Gastrocnemius medialis (tissue), 4 donors: ENCODE data around the gene SLC25A36. TPM values are rescaled to one million over a fixed set of nuclear protein-coding genes. Genes with fewer than 3 reads are reported as not detected.
"Not testable (repeated sequence)": the region's sequence is repeated elsewhere in the genome, so short reads cannot be mapped to it uniquely, and the experiment has no call there.

Source experiments
- ATAC-seq, 2 donors: fragments of 150-250 bp; one replicate each; pipeline ENCODE4 v1.9.1; 2016
- DNase-seq, 2 donors: peaks; one replicate each; pipeline ENCODE4 v3.0.0-alpha.2; 2019
- H3K27ac ChIP-seq, 4 donors: fragments of 200-600 bp; sonication (generic); 1 replicate in 1 of 4; 2 replicates in 3 of 4; pipeline ENCODE4 v1.5.1; 2016 to 2018; ENCODE audit warnings: mild to moderate bottlenecking in 2 of 4, moderate library complexity in 1 of 4
- H3K27me3 ChIP-seq, 3 donors: fragments of 200-600 bp; sonication (generic) in 2 of 3; 1 replicate in 1 of 3; 2 replicates in 2 of 3; pipeline versions ENCODE4 v1.5.1 to v1.6.0; 2016 to 2019; ENCODE audit warnings: mild to moderate bottlenecking in 1 of 3, moderate library complexity in 1 of 3
- H3K36me3 ChIP-seq, 2 donors: fragments of 200-600 bp; sonication (generic) in 1 of 2; one replicate each; pipeline ENCODE4 v1.5.1; 2017 to 2018
- H3K4me1 ChIP-seq, 2 donors: fragments of 200-600 bp; sonication (generic) in 1 of 2; one replicate each; pipeline ENCODE4 v1.5.1; 2016 to 2017; ENCODE audit warnings: mild to moderate bottlenecking in 2 of 2
- H3K4me3 ChIP-seq, 4 donors: fragments of 200-600 bp; sonication (generic) in 3 of 4; 1 replicate in 1 of 4; 2 replicates in 3 of 4; pipeline ENCODE4 v1.5.1; 2016 to 2019; ENCODE audit warnings: mild to moderate bottlenecking in 2 of 4
- H3K9me3 ChIP-seq, 3 donors: fragments of 200-600 bp; sonication (generic) in 2 of 3; 1 replicate in 1 of 3; 2 replicates in 2 of 3; pipeline ENCODE4 v1.5.1; 2016 to 2019
- POLR2A ChIP-seq, 2 donors: fragments of 450-650 bp; IDR thresholded peaks; one replicate each; pipeline ENCODE4 v1.6.1; 2017; ENCODE audit warnings: antibody characterized with exemption in 2 of 2, mild to moderate bottlenecking in 2 of 2, moderate library complexity in 2 of 2
- in situ Hi-C, 4 donors: fragments of 200-750 bp; cut with MboI; loops; one replicate each; pipeline versions ENCODE4 v1.15.0 to v1.8.0; 2017; ENCODE audit warnings: low sequenced_read_pairs in 4 of 4
- intact Hi-C: fragments of 100-400 bp; cut with DNase I; formaldehyde crosslinking; loops from one replicate; pipeline ENCODE4 v1.15.1; 2023; ENCODE audit warnings: low total_unique reads
- total RNA-seq, 4 donors: library from RNA; depleted of rRNA; stranded (reverse); fragments of >200 nt; gene quantifications; one replicate each; pipeline versions ENCODE4 v1.1.0 to v1.2.3, GENCODE V29; 2016
- TF ChIP-seq, protein P1 (sequence below), 5 experiments: fragments of 450-650 bp in 3 of 5; fragments of 200-600 bp in 2 of 5; sonication (generic) in 2 of 5; IDR thresholded peaks in 4 of 5; conservative IDR thresholded peaks in 1 of 5; 1 replicate in 4 of 5; 2 replicates in 1 of 5; pipeline ENCODE4 v1.5.1; 2016 to 2019; ENCODE audit warnings: antibody characterized with exemption in 5 of 5, mild to moderate bottlenecking in 3 of 5, moderate library complexity in 3 of 5

Gene SLC25A36
- total RNA-seq, 4 donors from 2014 or later = 17.3 to 74.7 (median 35.0) TPM

DNA sequence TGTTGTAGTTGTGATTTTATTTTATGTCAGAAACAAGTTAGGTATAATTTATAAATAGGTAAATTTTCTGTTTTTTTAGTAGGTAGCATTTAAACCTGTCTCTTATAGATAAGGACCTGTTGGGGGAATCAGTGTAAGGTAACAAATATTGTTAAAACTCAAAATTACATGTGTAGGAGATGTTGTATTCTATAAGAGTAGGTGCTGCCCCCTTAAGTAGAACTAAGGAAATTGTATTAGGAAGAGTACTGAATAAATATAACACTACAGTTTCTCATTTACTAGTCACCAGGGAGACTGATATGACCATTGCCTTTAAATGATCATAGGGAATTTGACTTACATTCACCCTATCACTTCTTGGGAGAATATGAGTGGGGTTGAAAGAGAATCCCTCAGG, 31.2 kb downstream of the SLC25A36 start:
- no peaks in the 10 kb centered on the region for H3K4me1 ChIP-seq
- no peak overlapping the region for H3K27ac ChIP-seq
- H3K9me3 ChIP-seq = no peaks in the 10 kb centered on the region
- no peak for DNase-seq
- intact Hi-C loops = loop anchor here (1.0 to 5.0 kb wide), 2 partner anchors 51 to 75 kb away; no protein-coding TSS in a partner anchor
- TF ChIP-seq, protein P1, sequence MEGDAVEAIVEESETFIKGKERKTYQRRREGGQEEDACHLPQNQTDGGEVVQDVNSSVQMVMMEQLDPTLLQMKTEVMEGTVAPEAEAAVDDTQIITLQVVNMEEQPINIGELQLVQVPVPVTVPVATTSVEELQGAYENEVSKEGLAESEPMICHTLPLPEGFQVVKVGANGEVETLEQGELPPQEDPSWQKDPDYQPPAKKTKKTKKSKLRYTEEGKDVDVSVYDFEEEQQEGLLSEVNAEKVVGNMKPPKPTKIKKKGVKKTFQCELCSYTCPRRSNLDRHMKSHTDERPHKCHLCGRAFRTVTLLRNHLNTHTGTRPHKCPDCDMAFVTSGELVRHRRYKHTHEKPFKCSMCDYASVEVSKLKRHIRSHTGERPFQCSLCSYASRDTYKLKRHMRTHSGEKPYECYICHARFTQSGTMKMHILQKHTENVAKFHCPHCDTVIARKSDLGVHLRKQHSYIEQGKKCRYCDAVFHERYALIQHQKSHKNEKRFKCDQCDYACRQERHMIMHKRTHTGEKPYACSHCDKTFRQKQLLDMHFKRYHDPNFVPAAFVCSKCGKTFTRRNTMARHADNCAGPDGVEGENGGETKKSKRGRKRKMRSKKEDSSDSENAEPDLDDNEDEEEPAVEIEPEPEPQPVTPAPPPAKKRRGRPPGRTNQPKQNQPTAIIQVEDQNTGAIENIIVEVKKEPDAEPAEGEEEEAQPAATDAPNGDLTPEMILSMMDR (IDR thresholded peaks at IDR 0.05 in 4 of 5, conservative IDR thresholded peaks at IDR 0.05 in 1 of 5) = peak in 2 of 5 experiments; percentile 27 to 37
- TF ChIP-seq POLR2A (IDR thresholded peaks at IDR 0.05) = no peak
- ATAC-seq = no peak
- in situ Hi-C loops = loop anchor here in 1 of 4 donors (10.0 kb wide), 1 partner anchor 78 kb away; no protein-coding TSS in a partner anchor
- peaks cover 2 to 26% of the 10 kb centered on the region in 2 donors for H3K36me3 ChIP-seq
- no peak overlapping the region for H3K4me3 ChIP-seq
- H3K27me3 ChIP-seq = no peaks in the 10 kb centered on the region

DNA sequence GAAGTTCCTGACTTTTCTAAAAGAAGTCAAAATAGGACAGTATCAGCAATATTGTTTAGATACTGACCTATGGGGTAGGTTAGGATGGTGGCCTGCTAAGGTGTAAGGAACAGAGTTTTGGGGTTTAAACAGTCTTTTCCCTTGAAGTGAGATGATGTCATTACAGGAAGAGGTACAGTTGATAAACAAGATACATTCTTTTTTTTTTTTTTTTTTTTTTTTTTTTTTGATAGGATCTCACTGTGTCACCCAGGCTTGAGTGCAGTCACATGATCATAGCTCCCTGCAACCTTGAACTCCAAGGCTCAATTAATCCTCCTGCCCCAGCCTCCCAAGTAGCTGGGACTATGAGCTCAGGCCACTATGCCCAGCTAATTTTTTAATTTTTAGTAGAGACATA, 33.3 kb downstream of the SLC25A36 start:
- in situ Hi-C loops = loop anchor here in 1 of 4 donors (10.0 kb wide), 1 partner anchor 80 kb away; no protein-coding TSS in a partner anchor

DNA sequence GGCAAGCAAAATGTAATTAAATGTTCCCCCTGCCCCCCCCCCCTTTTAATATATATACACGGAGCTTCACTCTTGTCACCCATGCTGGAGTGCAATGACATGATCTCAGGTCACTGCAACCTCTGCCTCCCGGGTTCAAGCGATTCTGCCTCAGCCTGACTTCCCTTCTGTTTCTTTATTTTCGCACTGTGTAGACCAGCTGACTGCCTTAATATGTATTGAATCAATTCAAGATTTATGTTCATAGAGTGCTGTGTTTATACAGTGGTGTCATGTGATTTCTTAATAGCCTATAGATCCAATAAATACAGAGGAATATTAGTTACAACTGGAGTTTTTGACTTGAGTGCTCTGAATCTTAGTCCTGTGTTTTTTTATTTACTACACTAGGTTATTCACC, 39.0 kb downstream of the SLC25A36 start:
- intact Hi-C loops = no loop called here
- in situ Hi-C loops = no loop called here
- no peaks in the 10 kb centered on the region for H3K27me3 ChIP-seq
- H3K9me3 ChIP-seq = no peaks in the 10 kb centered on the region
- H3K27ac ChIP-seq = no peak overlapping the region
- peaks cover 0 to 10% of the 10 kb centered on the region in 2 donors for H3K36me3 ChIP-seq
- peaks cover 0 to 3% of the 10 kb centered on the region in 2 donors for H3K4me1 ChIP-seq
- H3K4me3 ChIP-seq = no peak overlapping the region
- ATAC-seq = no peak
- TF ChIP-seq, protein P1 (IDR thresholded peaks at IDR 0.05 in 4 of 5, conservative IDR thresholded peaks at IDR 0.05 in 1 of 5) = no peak
- no peak for TF ChIP-seq POLR2A (IDR thresholded peaks at IDR 0.05)
- no peak for DNase-seq

More for the DNA sequence above, 33.3 kb downstream of the SLC25A36 start:
- H3K4me3 ChIP-seq = no peak overlapping the region
- no peaks in the 10 kb centered on the region for H3K9me3 ChIP-seq
- intact Hi-C loops = loop anchor here (5.0 kb wide), 1 partner anchor 53 kb away; no protein-coding TSS in a partner anchor
- DNase-seq (no peak), ATAC-seq (no peak)
- TF ChIP-seq, protein P1 (IDR thresholded peaks at IDR 0.05 in 4 of 5, conservative IDR thresholded peaks at IDR 0.05 in 1 of 5) = no peak
- TF ChIP-seq POLR2A (IDR thresholded peaks at IDR 0.05) = no peak
- H3K27me3 ChIP-seq = no peaks in the 10 kb centered on the region
- peaks cover 2 to 26% of the 10 kb centered on the region in 2 donors for H3K36me3 ChIP-seq
- H3K4me1 ChIP-seq = peaks cover 0 to 3% of the 10 kb centered on the region in 2 donors
- no peak overlapping the region for H3K27ac ChIP-seq

DNA sequence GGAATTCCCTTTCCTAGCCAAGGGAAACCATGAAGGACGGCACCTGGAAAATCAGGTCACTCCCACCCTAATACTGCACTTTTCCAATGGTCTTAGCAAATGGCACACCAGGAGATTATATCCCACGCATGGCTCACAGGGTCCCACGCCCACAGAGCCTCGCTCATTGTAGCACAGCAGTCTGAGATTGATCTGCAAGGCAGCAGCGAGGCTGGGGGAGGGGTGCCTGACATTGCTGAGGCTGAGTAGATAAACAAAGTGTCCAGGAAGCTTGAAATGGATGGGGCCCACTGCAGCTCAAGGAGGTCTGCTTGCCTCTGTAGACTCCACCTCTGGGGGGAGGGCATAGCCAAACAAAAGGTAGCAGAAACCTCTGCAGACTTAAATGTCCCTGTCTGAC, 46.2 kb downstream of the SLC25A36 start:
- not testable (repeated sequence) for DNase-seq

DNA sequence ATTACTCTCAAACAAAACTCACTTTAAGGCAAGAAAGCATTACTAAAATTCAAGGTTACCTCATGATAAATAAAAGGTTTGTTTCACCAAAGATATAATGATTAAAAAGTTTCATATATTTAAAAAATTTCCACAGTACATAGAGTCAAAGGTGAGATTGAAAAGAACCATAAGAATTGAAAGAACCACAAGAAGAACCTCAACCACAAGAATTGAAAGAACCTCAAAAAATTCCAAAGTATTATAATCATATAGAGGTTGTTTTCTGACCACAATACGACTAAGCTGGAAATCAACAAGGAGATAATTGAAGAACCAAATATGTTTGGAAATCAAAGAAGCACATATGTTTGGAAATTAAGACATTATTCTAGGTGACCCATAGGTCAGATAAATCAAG, 52.7 kb downstream of the SLC25A36 start:
- TF ChIP-seq, protein P1 (IDR thresholded peaks at IDR 0.05 in 4 of 5, conservative IDR thresholded peaks at IDR 0.05 in 1 of 5) = no peak
- no peak for TF ChIP-seq POLR2A (IDR thresholded peaks at IDR 0.05)
- H3K36me3 ChIP-seq = no peaks in the 10 kb centered on the region
- intact Hi-C loops (no loop called here), in situ Hi-C loops (no loop called here)
- no peaks in the 10 kb centered on the region for H3K4me1 ChIP-seq
- no peaks in the 10 kb centered on the region for H3K9me3 ChIP-seq
- no peak for DNase-seq
- H3K27me3 ChIP-seq = no peaks in the 10 kb centered on the region
- H3K4me3 ChIP-seq = no peak overlapping the region
- no peak overlapping the region for H3K27ac ChIP-seq
- ATAC-seq = no peak

More for the DNA sequence above, 46.2 kb downstream of the SLC25A36 start:
- H3K27ac ChIP-seq, H3K4me1 ChIP-seq, H3K27me3 ChIP-seq, ATAC-seq, H3K9me3 ChIP-seq, H3K4me3 ChIP-seq, H3K36me3 ChIP-seq, in situ Hi-C loops, intact Hi-C loops: not testable (repeated sequence)

DNA sequence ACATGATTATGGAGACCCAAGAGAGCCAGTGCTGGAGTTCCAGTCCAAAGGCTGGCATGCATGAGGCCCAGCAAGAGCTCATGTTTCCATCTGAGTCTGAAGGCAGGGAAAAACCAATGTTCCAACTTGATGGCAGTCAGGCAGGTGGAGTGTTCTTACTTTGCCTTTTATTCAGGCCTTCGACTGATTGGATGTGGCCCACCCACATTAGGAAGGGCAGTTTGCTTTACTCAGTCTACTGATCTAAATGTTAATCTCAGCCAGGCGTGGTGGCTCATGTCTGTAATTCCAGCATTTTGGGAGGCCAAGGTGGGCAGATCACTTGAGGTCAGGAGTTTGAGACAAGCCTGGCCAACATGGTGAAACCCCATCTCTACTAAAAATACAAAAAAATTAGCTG, 53.2 kb downstream of the SLC25A36 start:
- in situ Hi-C loops = loop anchor here in 1 of 4 donors (5.0 kb wide), 1 partner anchor 197 kb away; no protein-coding TSS in a partner anchor
- H3K9me3 ChIP-seq, H3K27me3 ChIP-seq, DNase-seq, H3K4me1 ChIP-seq, H3K36me3 ChIP-seq, intact Hi-C loops, ATAC-seq, H3K27ac ChIP-seq, H3K4me3 ChIP-seq: not testable (repeated sequence)
